GM12891 (cell line): ENCODE data around the gene CFAP46.

ENCODE experiments used
- POLR2A ChIP-seq: IDR thresholded peaks from 2 replicates; pipeline ENCODE4 v1.6.1; 2011; ENCODE audit warnings: low read depth, low read length, control low read depth
- POLR2AphosphoS5 ChIP-seq: IDR thresholded peaks from 2 replicates; pipeline ENCODE4 v1.6.1; 2011; ENCODE audit warnings: low read depth, low read length, control low read depth
- POU2F2 ChIP-seq: IDR thresholded peaks from 2 replicates; pipeline ENCODE4 v1.6.1; 2011; ENCODE audit warnings: low read depth, mild to moderate bottlenecking, control low read depth, low read length, moderate library complexity

GRCh38 chr10:132784866-132785722, 157.3 kb downstream of the CFAP46 start:
- no peak for TF ChIP-seq POU2F2
- TF ChIP-seq POLR2A = no peak
- no peak for TF ChIP-seq POLR2AphosphoS5
